ENCODE data around the gene HDAC9. TPM values are rescaled to one million over a fixed set of nuclear protein-coding genes. Genes with fewer than 3 reads are reported as not detected.
"Not testable (repeated sequence)": the region's sequence is repeated elsewhere in the genome, so short reads cannot be mapped to it uniquely, and the experiment has no call there.

Gene HDAC9
- total RNA-seq, 1 donor from 2014 or later = 21.7 TPM

DNA sequence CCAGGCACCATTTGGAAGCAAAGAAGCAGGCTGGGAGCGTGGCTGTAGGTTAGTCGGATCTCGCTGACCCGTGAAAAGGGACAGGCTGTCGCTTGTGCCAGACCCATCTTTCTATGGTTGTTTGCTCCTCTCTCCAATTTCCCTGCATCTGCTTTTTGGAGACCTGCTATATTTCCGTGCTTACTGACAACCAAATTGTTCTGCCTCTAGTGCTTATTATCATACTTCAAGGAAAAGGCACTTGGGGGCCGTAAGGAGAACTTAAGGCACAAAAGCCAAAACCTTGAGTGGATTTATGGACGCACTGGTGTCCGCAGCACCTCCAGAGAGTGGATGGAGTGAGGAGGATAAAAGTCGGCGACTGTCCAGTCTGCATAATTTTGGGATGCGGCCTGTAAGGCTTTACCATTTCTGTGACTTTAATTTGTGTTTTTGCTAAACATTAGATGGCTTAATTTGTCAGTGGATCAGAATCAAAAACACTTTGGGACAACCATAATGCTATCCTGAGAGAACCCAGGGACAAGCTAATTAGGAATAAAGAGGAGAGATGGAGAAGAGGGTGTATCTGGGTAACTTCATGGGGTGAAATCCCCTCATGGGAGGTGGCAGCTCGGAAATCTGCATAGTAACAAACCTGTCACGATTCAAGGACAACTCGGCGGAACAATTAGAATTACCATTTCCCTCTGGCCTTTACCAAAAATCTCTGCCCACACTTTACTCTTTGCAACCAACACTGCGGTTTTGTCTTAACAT lies 206.7 kb downstream of the HDAC9 start:
- no peak for DNase-seq (ENCODE audit: low spot score)

GRCh38 chr7:18703685-18704084 lies 208.1 kb downstream of the HDAC9 start:
- no peak for DNase-seq (ENCODE audit: low spot score)

DNA sequence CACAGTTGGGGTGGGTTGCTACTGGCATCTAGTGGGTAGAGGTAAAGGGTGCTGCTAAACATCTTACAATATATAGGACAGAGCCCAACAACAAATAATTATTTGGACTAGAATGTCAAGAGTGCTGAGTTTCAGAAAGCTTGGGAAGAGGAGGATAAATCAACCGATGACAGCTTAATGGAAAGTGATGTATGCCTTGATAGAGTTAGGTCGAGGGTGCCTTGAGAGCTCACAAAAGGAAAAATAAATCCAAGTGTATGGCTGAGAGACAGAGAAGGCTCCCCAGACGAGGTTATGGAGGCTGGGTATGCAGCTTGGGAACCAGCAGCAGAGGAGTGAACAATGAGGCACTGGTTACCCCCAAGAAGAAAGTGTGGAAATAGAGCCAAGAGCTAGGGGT lies 211.1 kb downstream of the HDAC9 start:
- DNase-seq (ENCODE audit: low spot score) = no peak

- DNase-seq (ENCODE audit: low spot score) = no peak
Observed at GRCh38 chr7:18708204-18708603, 212.7 kb downstream of the HDAC9 start.

GRCh38 chr7:18715988-18716387 lies 220.4 kb downstream of the HDAC9 start:
- DNase-seq (ENCODE audit: low spot score) = no peak

DNA sequence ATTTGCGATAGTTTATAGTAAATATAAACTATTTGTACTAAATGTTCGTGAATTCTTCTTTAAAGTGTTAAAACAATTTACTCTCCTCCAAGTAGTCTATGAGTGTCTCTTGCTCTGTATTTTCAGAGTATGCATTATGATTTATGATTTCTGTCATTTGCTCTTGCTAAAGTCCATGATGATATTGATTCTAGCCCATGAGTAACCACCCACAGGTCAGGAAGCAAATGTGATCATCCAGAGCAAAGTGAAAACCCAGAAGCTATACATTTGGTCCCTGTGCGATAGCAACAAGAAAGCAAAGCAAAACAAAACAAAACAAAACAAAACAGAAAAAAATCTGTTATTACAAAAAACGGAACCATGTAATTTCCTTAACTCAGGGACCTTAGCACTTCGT lies 225.9 kb downstream of the HDAC9 start:
- DNase-seq (ENCODE audit: low spot score) = no peak

DNA sequence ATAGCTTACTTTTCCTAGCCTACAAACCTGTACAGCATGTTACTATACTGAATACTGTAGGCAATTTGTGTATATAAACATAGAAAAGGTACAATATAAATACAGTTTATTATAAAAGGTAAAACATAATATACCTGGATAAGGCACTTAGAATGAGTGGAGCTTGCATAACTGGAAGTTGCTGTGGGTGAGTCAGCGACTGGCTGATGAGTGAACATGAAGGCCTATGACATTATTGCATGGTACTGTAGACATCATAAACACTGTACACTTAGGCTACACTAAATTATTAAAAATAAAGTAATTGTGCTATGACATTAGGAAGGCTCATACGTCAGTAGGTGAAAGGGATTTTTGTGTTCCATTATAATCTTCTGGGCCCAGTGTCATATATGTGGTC lies 228.8 kb downstream of the HDAC9 start:
- DNase-seq (ENCODE audit: low spot score) = no peak

GRCh38 chr7:18727115-18727870 lies 231.7 kb downstream of the HDAC9 start:
- no peak for DNase-seq (ENCODE audit: low spot score)

GRCh38 chr7:18736012-18736411 lies 240.5 kb downstream of the HDAC9 start:
- not testable (repeated sequence) for DNase-seq (ENCODE audit: low spot score)

DNA sequence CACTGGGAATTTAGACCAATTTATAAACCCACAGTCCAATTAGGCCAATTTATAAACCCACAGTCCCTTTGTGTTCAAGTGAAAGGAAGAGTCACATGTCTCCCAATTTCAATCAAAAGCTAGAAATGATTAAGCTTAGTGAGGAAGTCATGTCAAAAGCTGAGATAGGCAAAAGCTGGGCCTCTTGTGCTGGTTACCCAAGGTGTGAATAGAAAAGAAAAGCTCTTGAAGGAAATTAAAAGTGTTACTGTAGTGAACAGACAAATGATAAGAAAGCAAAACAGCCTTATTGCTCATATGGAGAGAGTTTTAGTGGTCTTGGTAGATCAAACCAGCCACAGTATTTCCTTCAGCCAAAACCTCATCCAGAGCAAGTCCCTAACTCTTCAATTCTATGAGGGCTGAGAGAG lies 245.0 kb downstream of the HDAC9 start:
- DNase-seq (ENCODE audit: low spot score) = no peak

DNA sequence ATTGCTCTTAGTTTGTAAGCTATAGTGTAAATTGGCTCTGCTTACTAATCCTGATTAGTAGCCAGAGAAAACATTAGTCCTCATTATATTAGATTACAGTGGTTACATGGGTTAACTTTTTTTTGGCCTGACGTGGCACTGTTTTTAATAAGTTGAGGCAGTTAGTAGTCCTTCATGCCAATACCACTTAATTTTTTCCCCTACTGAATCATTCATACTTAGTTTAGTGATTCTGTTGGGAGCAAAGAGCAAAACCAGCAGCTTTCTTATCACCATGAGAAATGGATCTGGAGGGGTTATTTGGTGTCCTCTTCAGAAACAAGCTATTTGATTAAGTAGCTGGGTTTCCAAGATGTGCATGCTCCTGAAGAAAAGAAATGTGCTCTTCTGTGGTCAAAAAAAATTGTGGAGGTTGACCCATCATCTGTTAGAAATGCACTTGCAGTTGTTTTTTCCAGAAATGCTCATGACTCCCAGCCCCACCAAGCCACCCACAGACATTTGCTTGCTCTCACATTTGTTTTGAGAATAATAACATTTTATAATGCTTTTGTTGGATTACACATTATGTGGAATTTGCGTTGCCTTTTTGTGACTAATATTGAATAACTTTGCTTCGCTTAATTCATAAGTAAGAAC lies 258.5 kb downstream of the HDAC9 start:
- no peak for DNase-seq (ENCODE audit: low spot score)

GRCh38 chr7:18754766-18755165 lies 259.2 kb downstream of the HDAC9 start:
- DNase-seq (ENCODE audit: low spot score) = no peak

- DNase-seq (ENCODE audit: low spot score) = no peak
Observed at GRCh38 chr7:18755793-18756192, 260.2 kb downstream of the HDAC9 start.

- DNase-seq (ENCODE audit: low spot score) = no peak
Observed at GRCh38 chr7:18756378-18757050, 261.0 kb downstream of the HDAC9 start.

- no peak for DNase-seq (ENCODE audit: low spot score)
Observed at GRCh38 chr7:18760046-18760445, 264.5 kb downstream of the HDAC9 start.

DNA sequence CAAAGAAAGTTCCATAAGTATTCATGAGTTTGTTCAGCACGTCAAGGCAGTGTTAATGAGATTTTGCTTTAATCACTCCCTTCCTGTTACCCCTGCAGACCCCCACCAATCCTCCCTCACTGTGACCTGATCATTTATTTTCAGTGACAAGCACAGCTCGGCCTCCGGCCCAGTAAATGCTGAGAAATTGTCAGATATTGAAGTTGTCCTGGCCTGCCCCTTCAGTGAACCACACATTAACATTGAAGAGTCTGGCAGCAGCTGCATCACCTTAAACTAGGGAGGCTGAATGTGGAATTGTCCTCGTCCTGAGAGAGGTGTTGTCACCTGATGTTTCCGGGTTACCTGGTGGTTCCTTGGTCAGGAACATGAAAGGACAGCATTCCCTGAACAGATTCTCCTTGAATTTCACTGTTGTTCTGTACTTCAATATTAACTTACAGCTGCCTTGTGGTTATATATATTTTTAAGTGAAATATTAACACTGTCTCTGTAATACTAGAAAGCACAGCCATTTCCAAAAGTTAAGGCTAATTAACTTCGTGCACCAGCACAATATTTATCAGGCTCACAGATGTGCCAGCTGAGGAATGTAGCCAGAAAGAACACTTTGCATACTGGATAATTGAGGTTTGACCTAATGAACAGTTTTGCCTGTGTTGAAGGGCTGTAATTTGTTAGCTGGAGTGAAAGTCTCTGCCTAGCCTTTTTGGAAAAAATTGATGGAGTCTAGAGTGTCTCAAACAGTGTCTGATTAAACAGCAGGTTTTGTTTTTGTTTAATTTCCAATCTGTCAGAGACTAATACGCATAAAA lies 265.3 kb downstream of the HDAC9 start:
- no peak for DNase-seq (ENCODE audit: low spot score)

- no peak for DNase-seq (ENCODE audit: low spot score)
Observed at GRCh38 chr7:18762189-18762588, 266.6 kb downstream of the HDAC9 start.

GRCh38 chr7:18768256-18768655 lies 272.7 kb downstream of the HDAC9 start:
- no peak for DNase-seq (ENCODE audit: low spot score)

DNA sequence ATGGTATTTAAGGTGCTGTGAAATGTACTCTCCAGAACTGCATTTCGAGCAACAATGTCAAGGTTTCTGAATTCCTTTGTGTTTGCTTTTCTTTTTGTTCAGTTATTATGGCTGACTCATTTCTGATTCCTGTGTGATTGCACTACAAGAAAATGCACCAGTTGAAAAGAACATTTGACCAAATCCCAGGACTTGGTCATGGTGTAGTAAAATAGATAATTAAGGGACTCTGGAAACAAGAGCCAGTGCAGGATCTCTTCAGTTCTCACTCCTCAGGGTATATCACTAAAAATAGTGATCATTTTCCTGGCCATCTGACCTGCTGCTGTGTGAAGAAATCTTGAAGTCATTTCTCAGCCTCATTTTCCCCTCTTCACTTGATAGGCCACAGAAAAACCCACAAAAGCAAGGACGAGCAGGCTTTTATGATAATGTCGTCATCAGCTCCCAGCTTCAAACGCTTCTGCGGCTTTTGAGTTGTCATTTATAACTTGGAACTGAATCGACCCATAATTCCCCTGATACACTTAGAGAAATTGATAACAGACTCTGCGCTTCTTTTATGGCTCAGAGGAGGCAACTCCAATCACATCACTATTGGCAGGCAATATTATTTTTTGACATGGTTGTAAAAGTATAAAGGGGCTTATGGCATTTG lies 274.7 kb downstream of the HDAC9 start:
- no peak for DNase-seq (ENCODE audit: low spot score)

- DNase-seq (ENCODE audit: low spot score) = no peak
Observed at GRCh38 chr7:18770822-18771221, 275.3 kb downstream of the HDAC9 start.
